Activated CD4-positive, alpha-beta T cell treated with anti-CD3 and anti-CD28 coated beads for 48 hours (primary cell): ENCODE measurements around the gene PARM1.
"Not testable (repeated sequence)": the region's sequence is repeated elsewhere in the genome, so short reads cannot be mapped to it uniquely, and the experiment has no call there.

Experiments
- DNase-seq: peaks from one replicate; pipeline ENCODE4 v3.0.0-alpha.2; 2020

Gene PARM1

DNA sequence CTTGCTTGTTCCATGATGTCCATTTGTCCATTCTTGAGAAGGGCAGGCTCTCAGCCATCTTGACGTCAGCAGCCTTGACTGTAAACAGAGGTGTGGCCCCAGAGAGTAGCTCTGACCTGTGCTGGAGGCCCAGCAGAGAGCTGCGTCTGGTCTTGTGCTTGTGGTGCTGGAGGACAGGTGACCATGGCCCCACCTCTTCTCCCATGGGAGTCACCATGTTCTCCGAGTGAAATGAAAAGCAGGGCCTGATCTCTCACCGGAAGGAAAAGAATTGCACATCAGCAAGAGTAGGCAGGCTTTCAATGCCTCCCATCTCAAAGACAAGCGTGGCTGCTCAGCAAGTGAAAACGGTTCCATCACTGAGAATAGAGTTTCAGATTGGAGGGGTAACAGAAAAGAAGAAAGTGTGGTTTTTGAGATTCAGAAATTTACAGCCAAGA, 11.5 kb downstream of the PARM1 start:
- no peak for DNase-seq

GRCh38 chr4:74946196-74946595, 13.3 kb downstream of the PARM1 start:
- DNase-seq: no peak

DNA sequence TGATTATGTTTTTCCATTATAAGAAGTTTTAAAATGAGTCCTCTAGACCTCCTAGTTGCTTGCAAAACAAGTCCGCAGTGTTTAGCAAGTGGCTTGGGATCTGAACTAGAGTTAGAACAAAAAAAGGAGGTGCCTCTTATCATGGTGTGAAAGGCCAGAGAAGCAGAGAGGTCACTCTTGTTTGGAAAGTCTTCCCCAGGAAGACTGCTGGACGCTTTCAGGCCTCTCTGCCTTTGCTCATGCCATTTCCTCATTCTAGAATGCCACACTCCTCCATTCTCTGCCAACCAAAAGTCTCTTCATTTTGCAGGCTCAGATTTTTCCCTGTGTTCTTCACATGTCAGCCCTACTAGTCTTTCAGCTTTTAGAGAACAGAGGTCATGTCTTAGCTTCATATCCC, 14.9 kb downstream of the PARM1 start:
- no peak for DNase-seq

DNA sequence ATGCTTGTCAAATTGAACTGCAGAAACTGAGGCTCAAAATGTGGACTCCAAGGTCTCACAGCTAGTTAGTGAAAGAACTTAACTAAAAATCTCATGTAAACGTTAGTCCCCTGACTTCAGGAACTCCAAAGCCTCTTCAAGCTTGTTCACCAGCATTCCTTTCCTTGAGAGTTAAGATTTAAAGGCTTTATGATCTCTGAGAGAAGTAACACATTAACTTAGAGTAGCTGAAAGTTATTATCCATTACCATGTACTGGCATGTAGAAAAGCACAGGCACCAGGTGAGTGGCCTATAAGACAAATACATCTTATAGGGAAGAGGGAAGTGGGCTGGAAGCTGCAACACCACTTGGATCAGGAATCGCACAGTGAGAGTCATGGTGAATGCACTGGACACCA, 15.3 kb downstream of the PARM1 start:
- no peak for DNase-seq

DNA sequence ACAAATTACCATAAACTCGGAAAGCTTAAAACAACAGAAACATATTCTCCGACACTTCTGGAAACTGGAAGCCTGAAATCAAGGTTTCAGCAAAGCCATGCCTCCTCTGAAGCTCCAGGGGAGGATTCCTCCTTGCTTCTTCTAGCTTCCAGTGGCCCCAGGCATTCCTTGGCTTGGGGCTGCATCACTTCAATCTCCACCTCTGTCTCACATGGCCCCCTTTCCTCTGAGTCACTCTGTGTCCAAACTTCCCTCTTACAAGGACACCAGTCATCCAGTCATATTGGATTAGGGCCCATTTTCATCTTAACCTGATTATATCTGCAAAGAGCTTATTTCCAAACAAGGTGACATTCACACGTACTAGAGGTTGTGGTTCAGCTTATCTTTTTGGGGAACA, 17.3 kb downstream of the PARM1 start:
- no peak for DNase-seq

- no peak for DNase-seq
Observed at GRCh38 chr4:74950882-74951281, 18.0 kb downstream of the PARM1 start.

DNA sequence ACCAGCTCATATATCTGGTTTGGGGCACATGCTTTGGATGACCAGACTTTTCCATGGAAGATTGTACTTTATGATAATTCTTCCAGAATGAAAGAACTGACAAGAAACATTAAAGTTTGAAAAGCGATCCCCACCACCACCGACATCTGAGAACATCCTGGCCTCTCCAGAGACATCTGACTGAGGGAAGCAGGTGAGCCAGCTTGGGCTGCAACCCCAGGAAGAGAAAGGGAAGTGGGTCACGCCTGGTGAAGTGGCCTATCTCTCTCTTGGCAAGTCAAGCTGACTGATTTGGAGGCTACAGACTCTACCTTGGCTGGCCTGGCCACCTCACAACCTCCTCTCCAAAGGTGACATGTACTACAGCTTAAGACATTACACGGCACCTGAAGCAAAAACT, 20.7 kb downstream of the PARM1 start:
- no peak for DNase-seq

GRCh38 chr4:74958881-74959280, 26.0 kb downstream of the PARM1 start:
- no peak for DNase-seq

DNA sequence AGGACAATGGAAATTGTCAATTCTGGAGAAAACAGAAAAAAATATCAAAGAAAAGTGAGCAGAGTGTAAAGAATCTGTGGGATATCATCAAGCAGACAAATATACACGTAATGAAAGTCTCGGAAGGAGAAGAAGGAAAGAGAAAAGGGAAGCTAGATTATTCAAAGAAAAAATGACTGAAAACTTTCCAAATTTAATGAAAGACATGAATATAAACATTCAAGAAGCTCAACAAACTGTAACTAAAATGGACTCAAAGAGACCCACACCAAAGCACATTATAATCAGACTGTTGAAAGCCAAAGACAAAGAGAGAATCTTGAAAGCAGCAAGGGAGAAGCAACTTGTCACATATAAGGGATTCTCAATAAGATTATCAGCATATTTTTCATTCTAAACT, 28.3 kb downstream of the PARM1 start:
- no peak for DNase-seq

GRCh38 chr4:74962584-74962983, 29.7 kb downstream of the PARM1 start:
- no peak for DNase-seq

- no peak for DNase-seq
Observed at GRCh38 chr4:74964311-74964710, 31.4 kb downstream of the PARM1 start.

GRCh38 chr4:74967324-74967723, 34.4 kb downstream of the PARM1 start:
- no peak for DNase-seq

DNA sequence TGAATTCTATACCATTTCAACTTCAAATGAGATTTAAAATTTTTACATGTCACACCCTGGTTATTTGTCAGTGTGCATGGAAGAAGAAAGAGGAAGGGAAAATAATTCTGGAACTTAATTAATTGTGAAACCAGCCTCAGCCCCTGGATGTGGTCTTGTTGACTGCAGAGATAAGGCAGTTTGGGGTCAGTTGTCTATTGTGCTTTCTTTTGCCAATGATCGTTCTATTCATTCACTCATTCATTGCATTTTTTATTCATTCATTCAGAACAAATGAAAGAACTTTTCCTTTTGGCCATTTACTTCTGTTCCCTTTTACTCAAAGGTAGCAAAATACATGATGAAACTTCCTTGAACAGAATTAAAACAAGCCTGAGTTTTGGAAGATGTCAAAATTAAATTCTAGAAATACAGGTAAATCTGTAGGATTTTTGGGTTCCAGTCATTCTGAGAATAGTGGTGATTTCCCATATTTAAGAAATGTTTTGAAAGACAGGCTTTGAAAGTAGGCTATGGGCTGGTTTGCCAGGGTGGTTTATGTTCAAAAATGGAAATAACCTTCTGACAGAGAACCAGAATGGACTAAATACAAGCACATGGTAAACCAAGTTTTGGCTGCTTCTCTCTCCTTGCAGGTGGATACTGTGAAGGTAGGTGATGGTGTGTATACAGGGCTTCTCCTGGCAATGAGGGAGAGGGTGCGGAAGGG, 35.7 kb downstream of the PARM1 start:
- no peak for DNase-seq

DNA sequence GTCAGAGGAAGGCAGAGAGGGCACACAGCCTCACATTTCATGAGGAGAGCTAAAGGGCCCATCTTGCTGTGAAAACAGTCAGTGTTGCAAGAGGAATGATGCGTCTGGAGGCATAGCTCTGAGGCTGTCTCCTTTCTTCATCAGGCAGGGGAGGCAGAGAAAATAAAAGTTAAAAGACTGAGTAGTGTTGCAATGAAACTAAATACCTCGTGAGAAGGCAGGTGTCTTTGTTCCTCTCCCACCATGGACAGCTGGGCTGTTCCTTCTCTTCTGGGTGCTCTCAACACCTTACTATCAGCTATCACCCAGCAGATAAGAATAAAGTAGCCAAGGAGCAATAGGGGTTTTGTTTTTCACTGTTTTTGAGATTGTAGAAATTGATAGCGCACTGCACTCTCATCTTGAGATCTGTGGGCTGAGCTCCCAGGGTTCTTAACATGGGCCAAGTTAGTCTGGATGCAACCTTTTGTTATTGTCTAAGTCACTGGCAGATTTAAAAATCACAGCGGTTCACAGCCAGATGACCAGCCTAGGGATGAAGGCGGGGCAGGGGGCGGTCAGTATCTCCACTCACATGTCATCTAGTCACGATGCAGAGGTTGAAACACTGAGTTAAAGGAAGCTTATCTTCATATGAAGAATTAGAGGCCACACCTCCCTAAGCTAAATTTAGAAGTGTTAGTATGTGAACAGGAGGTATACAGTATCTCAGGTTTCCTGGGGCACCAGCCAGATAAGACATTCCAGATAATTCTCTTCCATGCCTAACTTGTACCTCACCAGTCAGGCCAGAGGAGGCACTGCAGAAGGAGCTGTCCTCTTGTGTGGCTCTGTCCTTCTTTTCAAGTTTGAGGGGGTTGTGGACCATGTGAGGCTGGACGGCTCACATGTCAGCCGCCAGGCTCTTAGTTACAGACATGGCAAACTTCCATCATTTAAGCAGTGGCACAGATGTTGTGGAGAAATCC, 36.9 kb downstream of the PARM1 start:
- no peak for DNase-seq

- no peak for DNase-seq
Observed at GRCh38 chr4:74970577-74970976, 37.7 kb downstream of the PARM1 start.

GRCh38 chr4:74971862-74972261, 38.9 kb downstream of the PARM1 start:
- no peak for DNase-seq

GRCh38 chr4:74975082-74975481, 42.2 kb downstream of the PARM1 start:
- no peak for DNase-seq

- no peak for DNase-seq
Observed at GRCh38 chr4:74975848-74976824, 43.2 kb downstream of the PARM1 start.

GRCh38 chr4:74982546-74983252, 49.8 kb downstream of the PARM1 start:
- DNase-seq: no peak

GRCh38 chr4:74983253-74983635, 50.3 kb downstream of the PARM1 start:
- no peak for DNase-seq

- DNase-seq: no peak
Observed at GRCh38 chr4:74990276-74990875, 57.5 kb downstream of the PARM1 start.

- DNase-seq: not testable (repeated sequence)
Observed at GRCh38 chr4:74994436-74994835, 61.5 kb downstream of the PARM1 start.
